HCT116 (cell line): Measurements from ENCODE around the gene SNRNP27.

ENCODE experiments used
- CTCF ChIP-seq, 3 experiments: fragments of 200-600 bp in 1 of 3; sonication (generic) in 1 of 3; IDR thresholded peaks in 2 of 3; conservative IDR thresholded peaks in 1 of 3; 2 replicates each; pipeline ENCODE4 v1.5.1; 2012 to 2017; ENCODE audit warnings: low read depth in 2 of 3, low read length in 2 of 3, antibody characterized with exemption in 1 of 3, borderline replicate concordance in 1 of 3, control low read depth in 1 of 3, mild to moderate bottlenecking in 1 of 3, mixed read lengths in 1 of 3, mixed run types in 1 of 3, moderate library complexity in 1 of 3; ENCODE audit not compliant: insufficient read depth in 1 of 3
- EZH2 ChIP-seq: fragments of 200-600 bp; sonication (generic); IDR thresholded peaks from 2 replicates; pipeline ENCODE4 v1.6.1; 2017; ENCODE audit warnings: antibody characterized with exemption, mixed run types
- MAX ChIP-seq: IDR thresholded peaks from 2 replicates; pipeline ENCODE4 v1.6.1; 2012
- POLR2A ChIP-seq: IDR thresholded peaks from 2 replicates; pipeline ENCODE4 v1.7.0; 2011; ENCODE audit warnings: borderline replicate concordance; ENCODE audit not compliant: insufficient read depth, insufficient read length; ENCODE audit errors: extremely low read depth
- POLR2AphosphoS5 ChIP-seq: IDR thresholded peaks from 2 replicates; pipeline ENCODE4 v1.6.1; 2011; ENCODE audit warnings: mild to moderate bottlenecking, low read depth, low read length, moderate library complexity
- TCF7L2 ChIP-seq: IDR thresholded peaks from 2 replicates; pipeline ENCODE4 v1.7.0; 2011; ENCODE audit warnings: borderline replicate concordance, inconsistent platforms; ENCODE audit not compliant: insufficient read depth, insufficient read length; ENCODE audit errors: extremely low read depth

GRCh38 chr2:69945941-69946340, 52.2 kb downstream of the SNRNP27 start:
- TF ChIP-seq CTCF (IDR thresholded peaks at IDR 0.05 in 2 of 3, conservative IDR thresholded peaks at IDR 0.05 in 1 of 3; ENCODE audit: borderline replicate concordance in 1 of 3, insufficient read depth in 1 of 3, low read depth in 2 of 3, low read length in 2 of 3) = no peak
- no peak for TF ChIP-seq EZH2
- no peak for TF ChIP-seq TCF7L2
- TF ChIP-seq POLR2A = no peak
- TF ChIP-seq MAX = no peak
- no peak for TF ChIP-seq POLR2AphosphoS5
